Activated CD4-positive, alpha-beta T cell treated with anti-CD3 and anti-CD28 coated beads for 1 hour (primary cell): ENCODE data around the gene MACROH2A1.

Experiments used
- DNase-seq: peaks from one replicate; pipeline ENCODE4 v3.0.0-alpha.2; 2020

MACROH2A1 gene

GRCh38 chr5:135435467-135436330 lies 36.7 kb upstream of the MACROH2A1 start:
- DNase-seq: no peak

- no peak for DNase-seq
Measured at GRCh38 chr5:135434591-135435466, 35.8 kb upstream of the MACROH2A1 start.

GRCh38 chr5:135433681-135434426 lies 34.8 kb upstream of the MACROH2A1 start:
- DNase-seq: no peak

GRCh38 chr5:135432113-135432512 lies 33.1 kb upstream of the MACROH2A1 start:
- DNase-seq: no peak

GRCh38 chr5:135430135-135430437 lies 31.1 kb upstream of the MACROH2A1 start:
- DNase-seq: no peak

- DNase-seq: no peak
Measured at GRCh38 chr5:135429301-135430134, 30.5 kb upstream of the MACROH2A1 start.

GRCh38 chr5:135428586-135428985 lies 29.6 kb upstream of the MACROH2A1 start:
- no peak for DNase-seq

GRCh38 chr5:135426102-135427082 lies 27.4 kb upstream of the MACROH2A1 start:
- DNase-seq: no peak

GRCh38 chr5:135425641-135426040 lies 26.6 kb upstream of the MACROH2A1 start:
- no peak for DNase-seq

GRCh38 chr5:135423846-135424168 lies 24.8 kb upstream of the MACROH2A1 start:
- no peak for DNase-seq

GRCh38 chr5:135423146-135423845 lies 24.3 kb upstream of the MACROH2A1 start:
- DNase-seq: no peak

GRCh38 chr5:135422419-135422818 lies 23.4 kb upstream of the MACROH2A1 start:
- no peak for DNase-seq

- DNase-seq: no peak
Measured at GRCh38 chr5:135417083-135417482, 18.1 kb upstream of the MACROH2A1 start.

- DNase-seq: no peak
Measured at GRCh38 chr5:135405082-135405481, 6.1 kb upstream of the MACROH2A1 start.

- no peak for DNase-seq
Measured at GRCh38 chr5:135402031-135402430, 3.0 kb upstream of the MACROH2A1 start.

GRCh38 chr5:135400866-135401265 lies 1.8 kb upstream of the MACROH2A1 start:
- no peak for DNase-seq

- no peak for DNase-seq
Measured at GRCh38 chr5:135399794-135400542, 937 bp upstream of the MACROH2A1 start.

- no peak for DNase-seq
Measured at GRCh38 chr5:135398160-135398854, 724 bp downstream of the MACROH2A1 start.

- DNase-seq: no peak
Measured at GRCh38 chr5:135397084-135397483, 1.9 kb downstream of the MACROH2A1 start.
